ENCODE results near the gene TMC1.
"Not testable (repeated sequence)": the region's sequence is repeated elsewhere in the genome, so short reads cannot be mapped to it uniquely, and the experiment has no call there.

TMC1 gene

GRCh38 chr9:72775570-72775969, 254.2 kb downstream of the TMC1 start:
- DNase-seq = no peak

GRCh38 chr9:72779614-72780013, 258.2 kb downstream of the TMC1 start:
- no peak for DNase-seq

GRCh38 chr9:72786948-72787347, 265.5 kb downstream of the TMC1 start:
- no peak for DNase-seq

- no peak for DNase-seq
Measured at GRCh38 chr9:72788966-72789735, 267.7 kb downstream of the TMC1 start.

GRCh38 chr9:72789885-72790284, 268.5 kb downstream of the TMC1 start:
- DNase-seq = no peak

GRCh38 chr9:72790989-72791388, 269.6 kb downstream of the TMC1 start:
- no peak for DNase-seq

GRCh38 chr9:72791436-72791835, 270.0 kb downstream of the TMC1 start:
- no peak for DNase-seq

GRCh38 chr9:72794946-72795345, 273.5 kb downstream of the TMC1 start:
- DNase-seq = no peak

- DNase-seq = no peak
Measured at GRCh38 chr9:72800328-72800994, 279.1 kb downstream of the TMC1 start.

GRCh38 chr9:72805238-72805637, 283.8 kb downstream of the TMC1 start:
- DNase-seq = no peak

GRCh38 chr9:72806313-72806809, 285.0 kb downstream of the TMC1 start:
- DNase-seq = not testable (repeated sequence)

- peak; percentile 19 for DNase-seq
Measured at GRCh38 chr9:72807765-72808445, 286.5 kb downstream of the TMC1 start.

- no peak for DNase-seq
Measured at GRCh38 chr9:72808446-72808768, 287.0 kb downstream of the TMC1 start.

GRCh38 chr9:72809586-72809985, 288.2 kb downstream of the TMC1 start:
- no peak for DNase-seq

- DNase-seq = no peak
Measured at GRCh38 chr9:72812559-72813111, 291.2 kb downstream of the TMC1 start.

- no peak for DNase-seq
Measured at GRCh38 chr9:72813544-72813943, 292.1 kb downstream of the TMC1 start.

GRCh38 chr9:72814083-72814597, 292.7 kb downstream of the TMC1 start:
- DNase-seq = no peak

- no peak for DNase-seq
Measured at GRCh38 chr9:72816666-72817065, 295.3 kb downstream of the TMC1 start.

- no peak for DNase-seq
Measured at GRCh38 chr9:72817413-72817812, 296.0 kb downstream of the TMC1 start.

GRCh38 chr9:72818385-72818784, 297.0 kb downstream of the TMC1 start:
- DNase-seq = no peak

- no peak for DNase-seq
Measured at GRCh38 chr9:72823971-72824370, 302.6 kb downstream of the TMC1 start.

- DNase-seq = no peak
Measured at GRCh38 chr9:72826996-72827949, 305.9 kb downstream of the TMC1 start.

All from DMS53 (cell line).